SK-N-MC (cell line): Measurements from ENCODE around the gene RHOBTB1.

ENCODE experiments used
- DNase-seq: peaks from one replicate; pipeline ENCODE4 v3.0.0-alpha.2; 2011; ENCODE audit warnings: low read depth, low spot score
- H3K27ac ChIP-seq: fragments of 200-600 bp; sonication (generic); 2 replicates; pipeline ENCODE4 v1.5.1; 2016; ENCODE audit warnings: mixed run types
- H3K36me3 ChIP-seq: fragments of 200-600 bp; sonication (generic); 2 replicates; pipeline ENCODE4 v1.6.1; 2017; ENCODE audit warnings: antibody characterized with exemption, low read length, mixed read lengths; ENCODE audit not compliant: insufficient read depth
- H3K4me3 ChIP-seq: fragments of 200-600 bp; sonication (generic); 2 replicates; pipeline ENCODE4 v1.5.1; 2016
- H3K9ac ChIP-seq: fragments of 200-600 bp; sonication (generic); 2 replicates; pipeline ENCODE4 v1.8.0; 2017; ENCODE audit warnings: mixed run types, mixed read lengths; ENCODE audit not compliant: insufficient read length
- H3K9me3 ChIP-seq: fragments of 200-600 bp; sonication (generic); 2 replicates; pipeline ENCODE4 v1.6.1; 2017; ENCODE audit warnings: low read depth, mild to moderate bottlenecking, antibody characterized with exemption, low read length, moderate library complexity, mixed read lengths
- EZH2 ChIP-seq: fragments of 200-600 bp; sonication (generic); IDR thresholded peaks from one replicate; pipeline ENCODE4 v1.6.1; 2017; ENCODE audit warnings: antibody characterized with exemption
- FOXP2 ChIP-seq: optimal IDR thresholded peaks from 2 replicates; pipeline ENCODE3; 2011; ENCODE audit warnings: mild to moderate bottlenecking, moderate library complexity; ENCODE audit not compliant: insufficient read depth; ENCODE audit errors: extremely low read length, control extremely low read depth
- POLR2AphosphoS5 ChIP-seq: IDR thresholded peaks from 2 replicates; pipeline ENCODE4 v1.6.1; 2012; ENCODE audit warnings: mild to moderate bottlenecking, low read depth, low read length, borderline replicate concordance

Gene RHOBTB1

GRCh38 chr10:60827791-60828488 lies 116.0 kb downstream of the RHOBTB1 start:
- Histone ChIP-seq H3K9me3 (no peaks in the 10 kb centered on the region), H3K9ac (no peak overlapping the region), H3K36me3 (no peaks in the 10 kb centered on the region), H3K4me3 (peak overlapping the region; percentile 14; the same call in 1 of the 2 replicates), H3K27ac (peak overlapping the region; percentile 87)
- DNase-seq: no peak
- no peak for TF ChIP-seq POLR2AphosphoS5
- no peak for TF ChIP-seq EZH2
- no peak for TF ChIP-seq FOXP2

GRCh38 chr10:60825520-60825919 lies 118.5 kb downstream of the RHOBTB1 start:
- Histone ChIP-seq H3K36me3 (no peaks in the 10 kb centered on the region), H3K4me3 (no peak overlapping the region), H3K27ac (no peak overlapping the region), H3K9ac (no peak overlapping the region), H3K9me3 (no peaks in the 10 kb centered on the region)
- DNase-seq: no peak
- no peak for TF ChIP-seq FOXP2
- no peak for TF ChIP-seq POLR2AphosphoS5

DNA sequence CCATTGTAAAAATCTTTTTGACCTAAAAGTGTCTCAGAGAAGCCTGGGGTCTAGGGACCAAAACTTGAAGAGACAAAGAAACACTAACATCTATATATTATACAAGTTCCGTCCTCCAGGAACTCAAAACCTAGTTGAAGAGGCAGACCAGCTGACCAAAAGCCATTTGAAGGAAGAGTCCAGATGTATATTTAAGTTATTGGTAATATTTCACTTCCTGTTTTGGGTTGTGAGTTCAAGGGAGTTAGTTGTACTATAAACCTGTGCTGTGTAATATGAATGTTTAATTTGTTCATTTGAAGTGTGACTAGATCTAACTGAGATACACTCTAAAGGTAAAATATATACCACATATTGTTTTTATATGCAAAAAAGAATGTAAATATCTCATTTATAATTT lies 120.7 kb downstream of the RHOBTB1 start:
- H3K27ac ChIP-seq: no peak overlapping the region
- no peak for TF ChIP-seq POLR2AphosphoS5
- no peak for TF ChIP-seq FOXP2
- no peak for TF ChIP-seq EZH2
- no peaks in the 10 kb centered on the region for H3K9me3 ChIP-seq

DNA sequence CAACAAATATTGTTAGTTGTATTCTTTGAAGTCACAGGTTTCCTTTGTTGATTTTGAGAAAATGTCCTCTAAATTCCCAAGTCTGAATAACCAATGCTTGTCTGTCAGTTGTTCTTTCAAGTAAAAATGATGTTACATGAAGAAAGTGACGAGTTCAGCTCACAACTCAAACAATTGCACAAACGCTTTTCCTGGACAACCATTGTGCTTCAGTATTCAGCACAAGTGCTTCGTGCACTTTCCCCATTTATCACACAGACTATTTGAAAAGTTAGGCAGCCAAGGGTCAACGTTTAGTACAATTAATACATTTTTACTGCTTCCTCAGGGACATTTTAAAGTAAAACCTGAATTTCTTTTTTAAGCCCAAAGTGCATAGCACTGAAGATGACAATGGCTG lies 121.2 kb downstream of the RHOBTB1 start:
- no peaks in the 10 kb centered on the region for H3K9me3 ChIP-seq
- H3K36me3 ChIP-seq: no peaks in the 10 kb centered on the region
- no peak for DNase-seq
- H3K4me3 ChIP-seq: no peak overlapping the region
- no peak overlapping the region for H3K9ac ChIP-seq
- no peak overlapping the region; the same call in 1 of the 2 replicates for H3K27ac ChIP-seq
- TF ChIP-seq POLR2AphosphoS5: no peak
- TF ChIP-seq EZH2: no peak
- no peak for TF ChIP-seq FOXP2

More for the DNA sequence above, 120.7 kb downstream of the RHOBTB1 start:
- H3K9ac ChIP-seq: no peak overlapping the region
- H3K36me3 ChIP-seq: no peaks in the 10 kb centered on the region
- H3K4me3 ChIP-seq: no peak overlapping the region
- no peak for DNase-seq

- no peak for DNase-seq
- no peak overlapping the region for H3K27ac ChIP-seq
- H3K9ac ChIP-seq: no peak overlapping the region
- TF ChIP-seq FOXP2 (no peak), POLR2AphosphoS5 (no peak), EZH2 (no peak)
- no peaks in the 10 kb centered on the region for H3K9me3 ChIP-seq
- H3K36me3 ChIP-seq: no peaks in the 10 kb centered on the region
- H3K4me3 ChIP-seq: no peak overlapping the region
These were observed 122.3 kb downstream of the RHOBTB1 start for GRCh38 chr10:60821656-60822055.

DNA sequence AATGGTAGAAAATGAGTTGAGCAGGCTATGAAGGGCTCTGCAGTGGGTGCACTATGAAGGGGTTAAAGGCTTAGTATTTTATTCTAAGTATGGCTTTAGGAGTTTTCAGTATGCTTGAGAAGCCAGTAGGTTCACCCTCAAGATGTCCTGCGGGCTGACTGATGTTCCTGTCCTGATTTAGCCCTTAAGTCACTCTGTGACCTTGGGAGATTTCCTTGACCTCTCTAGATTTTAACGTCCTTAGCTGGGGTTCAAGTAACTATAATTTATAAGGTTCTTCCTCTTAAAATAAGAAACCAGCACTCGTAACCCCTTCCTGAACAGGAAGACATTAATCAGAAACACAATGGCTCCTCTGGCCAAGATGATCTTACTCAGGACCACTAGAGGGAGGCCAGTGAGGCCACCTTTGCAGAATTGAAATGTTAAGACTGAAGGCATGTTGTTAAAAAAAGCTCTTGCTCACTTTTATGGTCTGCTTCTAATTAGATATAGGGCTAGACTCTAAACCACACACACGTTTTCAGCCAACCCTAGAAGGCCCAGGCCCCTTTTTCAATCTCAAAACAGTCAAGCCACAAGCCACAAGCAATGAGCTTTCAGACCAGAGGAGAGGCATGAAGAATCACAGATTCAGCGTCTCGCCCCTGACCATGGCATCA lies 123.8 kb downstream of the RHOBTB1 start:
- no peak for DNase-seq
- H3K36me3 ChIP-seq: no peaks in the 10 kb centered on the region
- no peak overlapping the region for H3K4me3 ChIP-seq
- no peak for TF ChIP-seq POLR2AphosphoS5
- no peak for TF ChIP-seq EZH2
- TF ChIP-seq FOXP2: no peak
- no peaks in the 10 kb centered on the region for H3K9me3 ChIP-seq
- no peak overlapping the region for H3K9ac ChIP-seq
- H3K27ac ChIP-seq: no peak overlapping the region
